HepG2 (cell line): ENCODE data around the gene NDE1. TPM values are rescaled to one million over a fixed set of nuclear protein-coding genes. Genes with fewer than 3 reads are reported as not detected.

Experiments
- EZH2 ChIP-seq: conservative IDR thresholded peaks from 2 replicates; pipeline ENCODE4 v1.6.1; 2012; ENCODE audit warnings: mild to moderate bottlenecking, low read depth, low read length, moderate library complexity
- IKZF1 ChIP-seq: fragments of 450-650 bp; IDR thresholded peaks from 2 replicates; pipeline ENCODE4 v1.7.1; 2016
- KAT2B ChIP-seq: fragments of 150-350 bp; IDR thresholded peaks from 2 replicates; pipeline ENCODE4 v1.6.1; 2014; ENCODE audit warnings: low read depth, low read length, borderline replicate concordance
- NBN ChIP-seq: fragments of 450-650 bp; conservative IDR thresholded peaks from 2 replicates; pipeline ENCODE4 v1.6.1; 2017
- NFATC3 ChIP-seq: sonication (generic); formaldehyde crosslinking; IDR thresholded peaks from 2 replicates; pipeline ENCODE4 v1.5.1; 2020; ENCODE audit warnings: mild to moderate bottlenecking, missing genetic modification reagents
- POLR2G ChIP-seq: fragments of 200-400 bp; formaldehyde crosslinking; IDR thresholded peaks from 2 replicates; pipeline ENCODE4 v1.6.1; 2018; ENCODE audit warnings: mild to moderate bottlenecking, low read depth, low read length, moderate library complexity
- SMAD9 ChIP-seq: sonication (generic); formaldehyde crosslinking; IDR thresholded peaks from 2 replicates; pipeline ENCODE4 v1.5.1; 2020; ENCODE audit warnings: mild to moderate bottlenecking, missing genetic modification reagents
- SOX6 ChIP-seq, 2 experiments: fragments of 450-650 bp in 1 of 2; sonication (generic) in 1 of 2; formaldehyde crosslinking in 1 of 2; IDR thresholded peaks; 2 replicates each; pipeline versions ENCODE4 v1.4.0 to v1.6.1; 2017 to 2020; ENCODE audit warnings: antibody characterized with exemption in 1 of 2, mild to moderate bottlenecking in 1 of 2, missing genetic modification reagents in 1 of 2
- ZFP36 ChIP-seq: fragments of 150-350 bp; IDR thresholded peaks from 2 replicates; pipeline ENCODE4 v1.6.1; 2018; ENCODE audit warnings: borderline replicate concordance, low read length, low read depth; ENCODE audit not compliant: partially characterized antibody
- ZIK1 ChIP-seq: sonication (generic); formaldehyde crosslinking; IDR thresholded peaks from 2 replicates; pipeline ENCODE4 v1.5.0; 2020; ENCODE audit warnings: mild to moderate bottlenecking, low read depth, missing genetic modification reagents, borderline replicate concordance
- ZNF282 ChIP-seq: fragments of 450-650 bp; IDR thresholded peaks from 2 replicates; pipeline ENCODE4 v1.6.1; 2018; ENCODE audit not compliant: partially characterized antibody
- ZNF557 ChIP-seq: sonication (generic); formaldehyde crosslinking; IDR thresholded peaks from 2 replicates; pipeline ENCODE4 v1.4.0; 2020; ENCODE audit warnings: missing genetic modification reagents
- ZNF776 ChIP-seq: sonication (generic); formaldehyde crosslinking; IDR thresholded peaks from 2 replicates; pipeline ENCODE4 v1.4.0; 2020; ENCODE audit warnings: mild to moderate bottlenecking, missing genetic modification reagents
- polyA plus RNA-seq, 8 experiments: library from polyadenylated mRNA; depleted of rRNA in 3 of 8; stranded (reverse) in 7 of 8; unstranded in 1 of 8; fragments of >200 nt; fragmentation: Illumina TruSeq in 4 of 8; extraction: Trizol in 4 of 8; gene quantifications; 2 replicates each; pipeline versions ENCODE4 v1.2.1 to v1.2.3, GENCODE V29; 2011 to 2016; ENCODE audit warnings: low read depth in 4 of 8, missing spikeins in 1 of 8, mixed read lengths in 1 of 8; ENCODE audit not compliant: insufficient read depth in 1 of 8
- total RNA-seq, 5 experiments: library from RNA; depleted of rRNA; stranded (reverse); fragments of >200 nt; fragmentation: Illumina TruSeq; extraction: Trizol; gene quantifications; 2 replicates each; pipeline ENCODE4 v1.2.3, GENCODE V29; 2016; ENCODE audit warnings: low read depth in 1 of 5
- TF ChIP-seq, protein P1 (sequence below): sonication (generic); formaldehyde crosslinking; IDR thresholded peaks from 2 replicates; pipeline ENCODE4 v1.4.0; 2020; ENCODE audit warnings: missing genetic modification reagents
- TF ChIP-seq, protein P2 (sequence below): sonication (generic); formaldehyde crosslinking; IDR thresholded peaks from 2 replicates; pipeline ENCODE4 v1.4.0; 2020; ENCODE audit warnings: mild to moderate bottlenecking, low read depth, missing genetic modification reagents
- TF ChIP-seq, protein P3 (sequence below): sonication (generic); formaldehyde crosslinking; IDR thresholded peaks from 2 replicates; pipeline ENCODE4 v1.8.0; 2023; ENCODE audit warnings: mild to moderate bottlenecking, missing genetic modification reagents
- TF ChIP-seq, protein P4 (sequence below): sonication (generic); formaldehyde crosslinking; IDR thresholded peaks from 2 replicates; pipeline ENCODE4 v1.8.1; 2023; ENCODE audit warnings: mild to moderate bottlenecking, missing genetic modification reagents
- TF ChIP-seq, protein P5 (sequence below): sonication (generic); formaldehyde crosslinking; IDR thresholded peaks from 2 replicates; pipeline ENCODE4 v1.4.0; 2020; ENCODE audit warnings: missing genetic modification reagents, low read depth, mild to moderate bottlenecking, borderline replicate concordance

The NDE1 gene
- total and polyA plus RNA-seq, 2 of the 13 experiments (the other 11 are each of a cell fraction or from before 2014, with no cell fraction given), result 40.9 to 72.5 TPM

DNA sequence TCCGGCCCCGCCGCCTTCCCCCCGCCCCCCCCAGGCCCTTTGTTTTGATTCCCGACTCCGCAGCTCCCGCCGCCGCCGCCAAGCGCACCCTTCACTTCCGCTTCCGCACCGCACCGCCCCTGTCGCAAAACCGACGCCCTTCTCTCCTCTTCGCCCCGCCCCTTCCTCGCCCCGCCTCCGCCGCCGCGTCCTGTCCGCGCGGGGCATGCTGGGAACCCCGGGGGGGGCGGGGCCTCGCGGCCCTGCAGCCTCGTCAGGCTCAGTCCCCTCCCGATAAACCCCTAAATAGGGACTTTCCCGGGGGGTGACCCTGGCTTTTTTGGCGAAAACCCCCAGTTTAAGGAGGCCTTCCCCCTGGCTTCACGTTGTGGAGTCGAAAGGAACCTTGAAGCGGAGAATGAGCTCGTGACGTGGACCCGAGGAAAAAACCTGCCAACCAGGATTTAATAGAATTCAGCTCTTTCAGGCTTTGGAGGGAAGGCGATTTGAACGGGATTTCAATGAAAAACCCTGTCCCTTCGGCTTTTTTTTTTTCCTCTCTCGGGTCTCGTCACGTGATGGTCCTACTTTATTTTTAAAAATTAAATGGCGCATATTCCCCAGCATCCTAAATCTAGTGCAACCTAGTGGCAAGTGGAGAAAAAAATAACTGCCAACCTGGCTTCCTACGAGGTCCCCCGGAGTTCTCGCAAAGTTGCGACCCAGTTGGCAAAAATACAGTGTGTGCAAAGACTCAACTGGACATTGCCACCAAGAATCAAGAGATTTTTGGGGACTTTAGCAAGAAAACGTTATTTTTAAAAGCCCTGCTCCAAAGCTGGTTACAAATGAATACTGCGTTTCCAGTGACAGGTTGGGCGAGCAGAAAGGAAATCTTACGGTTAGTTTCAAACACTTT lies 6.7 kb upstream of the NDE1 start, which contains the start of gene MARF1 (continued):
- TF ChIP-seq, protein P1, sequence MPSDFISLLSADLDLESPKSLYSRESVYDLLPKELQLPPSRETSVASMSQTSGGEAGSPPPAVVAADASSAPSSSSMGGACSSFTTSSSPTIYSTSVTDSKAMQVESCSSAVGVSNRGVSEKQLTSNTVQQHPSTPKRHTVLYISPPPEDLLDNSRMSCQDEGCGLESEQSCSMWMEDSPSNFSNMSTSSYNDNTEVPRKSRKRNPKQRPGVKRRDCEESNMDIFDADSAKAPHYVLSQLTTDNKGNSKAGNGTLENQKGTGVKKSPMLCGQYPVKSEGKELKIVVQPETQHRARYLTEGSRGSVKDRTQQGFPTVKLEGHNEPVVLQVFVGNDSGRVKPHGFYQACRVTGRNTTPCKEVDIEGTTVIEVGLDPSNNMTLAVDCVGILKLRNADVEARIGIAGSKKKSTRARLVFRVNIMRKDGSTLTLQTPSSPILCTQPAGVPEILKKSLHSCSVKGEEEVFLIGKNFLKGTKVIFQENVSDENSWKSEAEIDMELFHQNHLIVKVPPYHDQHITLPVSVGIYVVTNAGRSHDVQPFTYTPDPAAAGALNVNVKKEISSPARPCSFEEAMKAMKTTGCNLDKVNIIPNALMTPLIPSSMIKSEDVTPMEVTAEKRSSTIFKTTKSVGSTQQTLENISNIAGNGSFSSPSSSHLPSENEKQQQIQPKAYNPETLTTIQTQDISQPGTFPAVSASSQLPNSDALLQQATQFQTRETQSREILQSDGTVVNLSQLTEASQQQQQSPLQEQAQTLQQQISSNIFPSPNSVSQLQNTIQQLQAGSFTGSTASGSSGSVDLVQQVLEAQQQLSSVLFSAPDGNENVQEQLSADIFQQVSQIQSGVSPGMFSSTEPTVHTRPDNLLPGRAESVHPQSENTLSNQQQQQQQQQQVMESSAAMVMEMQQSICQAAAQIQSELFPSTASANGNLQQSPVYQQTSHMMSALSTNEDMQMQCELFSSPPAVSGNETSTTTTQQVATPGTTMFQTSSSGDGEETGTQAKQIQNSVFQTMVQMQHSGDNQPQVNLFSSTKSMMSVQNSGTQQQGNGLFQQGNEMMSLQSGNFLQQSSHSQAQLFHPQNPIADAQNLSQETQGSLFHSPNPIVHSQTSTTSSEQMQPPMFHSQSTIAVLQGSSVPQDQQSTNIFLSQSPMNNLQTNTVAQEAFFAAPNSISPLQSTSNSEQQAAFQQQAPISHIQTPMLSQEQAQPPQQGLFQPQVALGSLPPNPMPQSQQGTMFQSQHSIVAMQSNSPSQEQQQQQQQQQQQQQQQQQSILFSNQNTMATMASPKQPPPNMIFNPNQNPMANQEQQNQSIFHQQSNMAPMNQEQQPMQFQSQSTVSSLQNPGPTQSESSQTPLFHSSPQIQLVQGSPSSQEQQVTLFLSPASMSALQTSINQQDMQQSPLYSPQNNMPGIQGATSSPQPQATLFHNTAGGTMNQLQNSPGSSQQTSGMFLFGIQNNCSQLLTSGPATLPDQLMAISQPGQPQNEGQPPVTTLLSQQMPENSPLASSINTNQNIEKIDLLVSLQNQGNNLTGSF (CRISPR knock-in tag), result peak; percentile 52; the same call in 1 of the 2 replicates
- no peak for TF ChIP-seq ZFP36
- TF ChIP-seq ZNF282, result no peak
- no peak for TF ChIP-seq NFATC3
- TF ChIP-seq SMAD9 (CRISPR knock-in tag), result no peak; the same call in 1 of the 2 replicates
- TF ChIP-seq IKZF1, result no peak
- TF ChIP-seq SOX6 (IDR thresholded peaks at IDR 0.05), result no peak
- peak; percentile 40 for TF ChIP-seq SOX6 (CRISPR knock-in tag; IDR thresholded peaks at IDR 0.05)
- TF ChIP-seq ZNF557, result no peak
- peak; percentile 99 for TF ChIP-seq POLR2G
- TF ChIP-seq, protein P2, sequence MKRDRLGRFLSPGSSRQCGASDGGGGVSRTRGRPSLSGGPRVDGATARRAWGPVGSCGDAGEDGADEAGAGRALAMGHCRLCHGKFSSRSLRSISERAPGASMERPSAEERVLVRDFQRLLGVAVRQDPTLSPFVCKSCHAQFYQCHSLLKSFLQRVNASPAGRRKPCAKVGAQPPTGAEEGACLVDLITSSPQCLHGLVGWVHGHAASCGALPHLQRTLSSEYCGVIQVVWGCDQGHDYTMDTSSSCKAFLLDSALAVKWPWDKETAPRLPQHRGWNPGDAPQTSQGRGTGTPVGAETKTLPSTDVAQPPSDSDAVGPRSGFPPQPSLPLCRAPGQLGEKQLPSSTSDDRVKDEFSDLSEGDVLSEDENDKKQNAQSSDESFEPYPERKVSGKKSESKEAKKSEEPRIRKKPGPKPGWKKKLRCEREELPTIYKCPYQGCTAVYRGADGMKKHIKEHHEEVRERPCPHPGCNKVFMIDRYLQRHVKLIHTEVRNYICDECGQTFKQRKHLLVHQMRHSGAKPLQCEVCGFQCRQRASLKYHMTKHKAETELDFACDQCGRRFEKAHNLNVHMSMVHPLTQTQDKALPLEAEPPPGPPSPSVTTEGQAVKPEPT (CRISPR knock-in tag), result no peak
- TF ChIP-seq KAT2B, result no peak
- TF ChIP-seq, protein P3, sequence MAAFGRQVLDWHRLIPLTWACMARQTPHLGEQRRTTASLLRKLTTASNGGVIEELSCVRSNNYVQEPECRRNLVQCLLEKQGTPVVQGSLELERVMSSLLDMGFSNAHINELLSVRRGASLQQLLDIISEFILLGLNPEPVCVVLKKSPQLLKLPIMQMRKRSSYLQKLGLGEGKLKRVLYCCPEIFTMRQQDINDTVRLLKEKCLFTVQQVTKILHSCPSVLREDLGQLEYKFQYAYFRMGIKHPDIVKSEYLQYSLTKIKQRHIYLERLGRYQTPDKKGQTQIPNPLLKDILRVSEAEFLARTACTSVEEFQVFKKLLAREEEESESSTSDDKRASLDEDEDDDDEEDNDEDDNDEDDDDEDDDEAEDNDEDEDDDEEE (CRISPR knock-in tag), result no peak
- TF ChIP-seq EZH2, result no peak
- TF ChIP-seq, protein P4, sequence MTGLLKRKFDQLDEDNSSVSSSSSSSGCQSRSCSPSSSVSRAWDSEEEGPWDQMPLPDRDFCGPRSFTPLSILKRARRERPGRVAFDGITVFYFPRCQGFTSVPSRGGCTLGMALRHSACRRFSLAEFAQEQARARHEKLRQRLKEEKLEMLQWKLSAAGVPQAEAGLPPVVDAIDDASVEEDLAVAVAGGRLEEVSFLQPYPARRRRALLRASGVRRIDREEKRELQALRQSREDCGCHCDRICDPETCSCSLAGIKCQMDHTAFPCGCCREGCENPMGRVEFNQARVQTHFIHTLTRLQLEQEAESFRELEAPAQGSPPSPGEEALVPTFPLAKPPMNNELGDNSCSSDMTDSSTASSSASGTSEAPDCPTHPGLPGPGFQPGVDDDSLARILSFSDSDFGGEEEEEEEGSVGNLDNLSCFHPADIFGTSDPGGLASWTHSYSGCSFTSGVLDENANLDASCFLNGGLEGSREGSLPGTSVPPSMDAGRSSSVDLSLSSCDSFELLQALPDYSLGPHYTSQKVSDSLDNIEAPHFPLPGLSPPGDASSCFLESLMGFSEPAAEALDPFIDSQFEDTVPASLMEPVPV (CRISPR knock-in tag), result peak; percentile 74
- TF ChIP-seq, protein P5, sequence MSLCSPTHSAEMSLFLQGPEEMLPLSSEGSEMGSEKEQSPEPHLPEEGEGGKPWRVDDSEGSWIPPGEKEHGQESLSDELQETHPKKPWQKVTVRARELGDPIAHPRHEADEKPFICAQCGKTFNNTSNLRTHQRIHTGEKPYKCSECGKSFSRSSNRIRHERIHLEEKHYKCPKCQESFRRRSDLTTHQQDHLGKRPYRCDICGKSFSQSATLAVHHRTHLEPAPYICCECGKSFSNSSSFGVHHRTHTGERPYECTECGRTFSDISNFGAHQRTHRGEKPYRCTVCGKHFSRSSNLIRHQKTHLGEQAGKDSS (CRISPR knock-in tag), result no peak
- TF ChIP-seq ZNF776 (CRISPR knock-in tag), result 0 out of 2 replicates have a peak, but pooled peaks have one; percentile 46
- TF ChIP-seq NBN, result no peak
- TF ChIP-seq ZIK1 (CRISPR knock-in tag), result peak; percentile 42; the same call in 1 of the 2 replicates
